GM19324 (cell line): Measurements from ENCODE around the gene PIPOX.
"Not testable (repeated sequence)": the region's sequence is repeated elsewhere in the genome, so short reads cannot be mapped to it uniquely, and the experiment has no call there.

Experiments
- ATAC-seq: cut with Tn5 transposase; IDR thresholded peaks from one replicate; pipeline ENCODE4 v1.9.1; 2021; ENCODE audit warnings: mild to moderate bottlenecking, moderate library complexity; ENCODE audit not compliant: unreplicated experiment, low FRiP score

Gene PIPOX

GRCh38 chr17:29071303-29071702, 28.4 kb downstream of the PIPOX start:
- no peak for ATAC-seq

- no peak for ATAC-seq
Measured at GRCh38 chr17:29073045-29073444, 30.1 kb downstream of the PIPOX start.

- no peak for ATAC-seq
Measured at GRCh38 chr17:29073520-29073919, 30.6 kb downstream of the PIPOX start.

- ATAC-seq: no peak
Measured at GRCh38 chr17:29074488-29074887, 31.5 kb downstream of the PIPOX start.

GRCh38 chr17:29076087-29076486, 33.1 kb downstream of the PIPOX start:
- ATAC-seq: no peak

GRCh38 chr17:29076722-29077121, 33.8 kb downstream of the PIPOX start:
- ATAC-seq: no peak

- no peak for ATAC-seq
Measured at GRCh38 chr17:29077320-29077719, 34.4 kb downstream of the PIPOX start.

- no peak for ATAC-seq
Measured at GRCh38 chr17:29078183-29079045, 35.5 kb downstream of the PIPOX start.

GRCh38 chr17:29079433-29079832, 36.5 kb downstream of the PIPOX start:
- ATAC-seq: no peak

- ATAC-seq: no peak
Measured at GRCh38 chr17:29079887-29080286, 36.9 kb downstream of the PIPOX start.

GRCh38 chr17:29080323-29080722, 37.4 kb downstream of the PIPOX start:
- ATAC-seq: no peak

- ATAC-seq: no peak
Measured at GRCh38 chr17:29080965-29081364, 38.0 kb downstream of the PIPOX start.

GRCh38 chr17:29084541-29085146, 41.7 kb downstream of the PIPOX start:
- no peak for ATAC-seq

- no peak for ATAC-seq
Measured at GRCh38 chr17:29085223-29085622, 42.3 kb downstream of the PIPOX start.

- no peak for ATAC-seq
Measured at GRCh38 chr17:29086628-29087332, 43.8 kb downstream of the PIPOX start.

- not testable (repeated sequence) for ATAC-seq
Measured at GRCh38 chr17:29088782-29089181, 45.8 kb downstream of the PIPOX start.

- ATAC-seq: no peak
Measured at GRCh38 chr17:29089601-29090044, 46.7 kb downstream of the PIPOX start.

- ATAC-seq: no peak
Measured at GRCh38 chr17:29090108-29090507, 47.2 kb downstream of the PIPOX start.

GRCh38 chr17:29090750-29091605, 48.0 kb downstream of the PIPOX start:
- ATAC-seq: no peak

GRCh38 chr17:29091606-29092289, 48.8 kb downstream of the PIPOX start:
- ATAC-seq: no peak
